Testis (tissue), 3 donors: Measurements from ENCODE around the gene TENM4. TPM values are rescaled to one million over a fixed set of nuclear protein-coding genes. Genes with fewer than 3 reads are reported as not detected.

Source experiments
- DNase-seq: peaks from one replicate; pipeline ENCODE4 v3.0.0-alpha.2; 2019
- H3K27ac ChIP-seq, 2 donors: fragments of 200-600 bp; sonication (generic); one replicate each; pipeline ENCODE4 v1.5.1; 2019
- H3K27me3 ChIP-seq: fragments of 200-600 bp; sonication (generic); one replicate; pipeline ENCODE4 v1.5.1; 2019
- H3K36me3 ChIP-seq: fragments of 200-600 bp; sonication (generic); one replicate; pipeline ENCODE4 v1.5.1; 2017; ENCODE audit warnings: low read depth; ENCODE audit errors: missing control alignments
- H3K4me1 ChIP-seq: fragments of 200-600 bp; sonication (generic); one replicate; pipeline ENCODE4 v1.5.1; 2019
- H3K4me3 ChIP-seq, 2 donors: fragments of 200-600 bp; sonication (generic); one replicate each; pipeline ENCODE4 v1.5.1; 2017 to 2019
- H3K9me3 ChIP-seq: fragments of 200-600 bp; sonication (generic); one replicate; pipeline ENCODE4 v1.5.1; 2017
- CTCF ChIP-seq, 3 experiments: fragments of 450-650 bp in 2 of 3; fragments of 200-600 bp in 1 of 3; sonication (generic) in 1 of 3; IDR thresholded peaks; one replicate each; pipeline ENCODE4 v1.5.1; 2016 to 2019; ENCODE audit warnings: antibody characterized with exemption in 3 of 3, mild to moderate bottlenecking in 2 of 3, moderate library complexity in 1 of 3
- POLR2A ChIP-seq: fragments of 450-650 bp; IDR thresholded peaks from one replicate; pipeline ENCODE4 v1.6.1; 2017; ENCODE audit warnings: antibody characterized with exemption, mild to moderate bottlenecking, moderate library complexity
- WGBS, 2 donors: methylation state at CpG; one replicate each; pipeline ENCODE4 v1.1.5; 2018; 5-methylcytosine and 5-hydroxymethylcytosine counted together
- intact Hi-C: fragments of 100-400 bp; cut with DNase I; formaldehyde crosslinking; loops from one replicate; pipeline ENCODE4 v1.15.1; 2023; ENCODE audit warnings: low total_unique reads
- polyA plus RNA-seq: library from polyadenylated mRNA; stranded (reverse); fragments of 350-450 nt; fragmentation: Illumina TruSeq; extraction: RNeasy Lipid Tissue Mini Kit (QIAGEN cat#74804); gene quantifications from one replicate; pipeline ENCODE4 v1.2.3, GENCODE V29; 2014; ENCODE audit warnings: low read depth, low replicate concordance; ENCODE audit not compliant: insufficient read depth
- total RNA-seq, 2 donors: library from RNA; depleted of rRNA; stranded (reverse); fragments of >200 nt; gene quantifications; one replicate each; pipeline ENCODE4 v1.2.3, GENCODE V29; 2016

TENM4 gene
- total and polyA plus RNA-seq, 3 donors from 2014 or later = 10.6 to 17.9 (median 11.4) TPM

DNA sequence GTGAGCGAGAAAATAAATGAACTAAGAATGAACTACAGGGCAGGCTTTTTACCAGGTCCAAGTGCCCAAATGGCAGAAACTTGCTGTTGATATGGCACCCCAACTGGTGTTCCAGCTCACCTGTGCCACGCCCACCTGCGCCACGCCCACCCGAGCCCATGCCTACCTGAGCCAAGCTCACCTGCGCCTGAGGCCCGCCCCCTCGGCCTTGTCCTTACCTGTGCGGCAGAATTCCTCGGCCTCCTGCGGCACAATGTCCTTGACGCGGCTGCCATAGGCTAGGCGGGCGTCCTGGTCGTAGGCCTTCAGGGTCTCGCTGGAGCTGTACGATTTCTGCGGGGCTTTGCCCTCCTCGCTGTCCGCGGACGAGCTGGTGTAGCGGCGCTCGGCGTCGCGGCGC is 371.3 kb downstream of the TENM4 start:
- WGBS, 2 donors = 71 to 79% methylated on average over 22 to 30 of the region's 30 CpGs
- TF ChIP-seq POLR2A = no peak
- TF ChIP-seq CTCF (IDR thresholded peaks at IDR 0.05) = no peak
- intact Hi-C loops = no loop called here
- H3K27me3 ChIP-seq = no peaks in the 10 kb centered on the region
- DNase-seq = peak; percentile 21
- no peak overlapping the region for H3K27ac ChIP-seq
- H3K9me3 ChIP-seq = no peaks in the 10 kb centered on the region
- H3K4me1 ChIP-seq = no peaks in the 10 kb centered on the region
- H3K36me3 ChIP-seq = no peaks in the 10 kb centered on the region
- no peak overlapping the region for H3K4me3 ChIP-seq

GRCh38 chr11:79068356-79068755 is 372.5 kb downstream of the TENM4 start:
- Histone ChIP-seq H3K4me1 (no peaks in the 10 kb centered on the region), H3K36me3 (no peaks in the 10 kb centered on the region), H3K9me3 (no peaks in the 10 kb centered on the region), H3K4me3 (no peak overlapping the region), H3K27me3 (no peaks in the 10 kb centered on the region), H3K27ac (no peak overlapping the region)
- TF ChIP-seq CTCF (IDR thresholded peaks at IDR 0.05) (no peak), POLR2A (no peak)
- DNase-seq = no peak
- WGBS, 2 donors = 89 to 90% methylated on average over 1 of the region's 1 CpG
- intact Hi-C loops = no loop called here

GRCh38 chr11:79067352-79067679 is 373.5 kb downstream of the TENM4 start:
- Histone ChIP-seq H3K27me3 (no peaks in the 10 kb centered on the region), H3K27ac (no peak overlapping the region), H3K36me3 (no peaks in the 10 kb centered on the region), H3K9me3 (no peaks in the 10 kb centered on the region), H3K4me1 (no peaks in the 10 kb centered on the region), H3K4me3 (no peak overlapping the region)
- TF ChIP-seq CTCF (IDR thresholded peaks at IDR 0.05) (no peak), POLR2A (no peak)
- WGBS, 2 donors = 46 to 60% methylated on average over 6 of the region's 6 CpGs
- intact Hi-C loops = no loop called here
- no peak for DNase-seq

DNA sequence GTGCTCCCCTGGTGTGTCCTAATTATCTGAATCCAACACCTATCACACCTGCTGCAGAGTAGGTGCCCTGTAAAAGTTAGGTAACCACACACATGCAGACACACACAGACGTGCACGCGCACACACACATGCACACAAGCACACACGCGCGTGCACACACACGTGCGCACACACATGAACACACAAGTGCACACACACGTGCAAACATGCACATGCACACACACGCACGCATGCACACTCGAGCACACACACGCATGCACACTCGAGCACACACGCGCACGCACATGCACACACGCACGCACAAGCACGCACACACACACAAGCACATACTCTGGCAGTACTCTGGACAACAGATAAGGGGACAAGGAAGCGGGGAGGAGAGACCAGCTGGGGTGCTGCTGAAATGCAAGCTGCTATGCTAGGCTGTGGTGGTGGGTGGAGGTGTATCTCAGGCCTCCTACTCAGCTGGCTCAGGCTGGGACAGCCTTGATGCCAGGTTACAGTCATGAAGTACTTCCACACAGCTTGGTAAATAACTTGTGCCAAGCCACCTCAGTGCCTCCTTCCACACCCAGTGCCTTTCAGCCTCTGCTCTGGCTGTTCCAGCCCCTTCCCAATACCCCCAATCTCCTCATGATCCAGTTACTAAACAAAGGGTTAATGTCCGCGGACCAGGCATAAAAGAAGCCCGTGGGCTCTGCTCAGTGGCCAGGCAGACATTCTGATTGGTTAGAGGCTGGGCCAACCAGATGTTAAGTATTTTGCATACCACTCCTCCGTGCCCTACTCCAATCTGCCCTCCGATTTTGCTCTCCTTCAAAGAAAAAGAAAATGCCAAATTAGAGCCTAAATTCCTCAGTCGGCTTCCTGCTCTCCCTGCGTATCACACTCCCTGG is 374.1 kb downstream of the TENM4 start:
- Histone ChIP-seq H3K27me3 (no peaks in the 10 kb centered on the region), H3K27ac (no peak overlapping the region), H3K4me3 (no peak overlapping the region), H3K36me3 (no peaks in the 10 kb centered on the region), H3K4me1 (no peaks in the 10 kb centered on the region), H3K9me3 (no peaks in the 10 kb centered on the region)
- no peak for TF ChIP-seq CTCF (IDR thresholded peaks at IDR 0.05)
- TF ChIP-seq POLR2A = no peak
- 57 to 68% methylated on average over 28 of the region's 28 CpGs for WGBS, 2 donors
- intact Hi-C loops = no loop called here
- DNase-seq = peak; percentile 17
